Measurements from ENCODE around the gene KNG1.
"Not testable (repeated sequence)": the region's sequence is repeated elsewhere in the genome, so short reads cannot be mapped to it uniquely, and the experiment has no call there.

KNG1 gene

DNA sequence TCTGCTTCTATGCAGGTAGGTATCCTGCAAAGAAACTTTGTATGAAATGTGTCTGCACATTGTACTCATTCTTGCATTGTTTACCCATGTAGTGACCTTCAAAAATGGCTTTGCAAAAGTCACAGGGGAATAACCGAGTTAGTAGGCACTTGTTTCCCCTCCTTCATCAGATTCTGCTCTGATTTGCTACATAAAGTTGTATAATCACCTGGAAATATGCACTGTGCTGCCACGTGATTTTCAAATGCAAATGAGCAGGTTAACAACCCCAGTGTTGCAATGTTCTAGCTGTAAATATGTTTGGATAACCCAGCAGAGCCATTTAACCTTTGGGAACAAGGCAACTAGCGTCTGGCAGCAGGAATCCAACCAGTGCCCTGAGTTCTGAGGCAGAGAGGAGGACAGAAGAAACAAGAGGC lies at the start of gene KNG1:
Gene KNG1, plus strand, starts transcription at position 321 of the 419 bp plus-strand sequence. CDS start 184 bp downstream, outside the sequence.
- in situ Hi-C loops (cut with MboI; ENCODE audit: low sequenced_read_pairs), result no loop called here

- in situ Hi-C loops (cut with MboI; ENCODE audit: low sequenced_read_pairs), result no loop called here
These were observed 48.7 kb upstream of the KNG1 start for GRCh38 chr3:186668426-186668825.

- in situ Hi-C loops (cut with MboI; ENCODE audit: low sequenced_read_pairs), result no loop called here
These were observed 47.6 kb upstream of the KNG1 start for GRCh38 chr3:186669378-186670084.

- in situ Hi-C loops (cut with MboI; ENCODE audit: low sequenced_read_pairs), result no loop called here
These were observed 47.0 kb upstream of the KNG1 start for GRCh38 chr3:186670155-186670554.

- in situ Hi-C loops (cut with MboI; ENCODE audit: low sequenced_read_pairs), result no loop called here
These were observed 46.1 kb upstream of the KNG1 start for GRCh38 chr3:186671051-186671450.

- in situ Hi-C loops (cut with MboI; ENCODE audit: low sequenced_read_pairs), result no loop called here
These were observed 38.6 kb upstream of the KNG1 start for GRCh38 chr3:186678604-186679003.

DNA sequence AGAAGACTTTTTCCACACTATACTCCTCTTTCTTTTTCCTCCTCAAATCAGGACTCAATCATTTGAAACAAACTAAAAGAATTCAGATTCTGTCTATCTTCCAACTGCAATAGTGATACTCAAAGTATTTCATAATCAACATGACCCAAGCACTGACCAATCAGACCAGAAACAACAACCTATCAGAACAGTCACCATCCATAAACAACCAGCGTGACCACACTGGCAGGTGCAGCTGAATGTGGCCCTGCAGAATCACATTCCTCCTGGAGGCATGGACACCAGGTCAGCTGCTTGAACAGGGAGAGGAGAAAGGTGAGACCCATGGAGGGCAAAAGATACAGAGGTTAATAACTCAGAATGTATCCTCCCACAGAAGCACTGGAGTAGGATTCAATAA lies 38.0 kb upstream of the KNG1 start:
- in situ Hi-C loops (cut with MboI; ENCODE audit: low sequenced_read_pairs), result no loop called here

DNA sequence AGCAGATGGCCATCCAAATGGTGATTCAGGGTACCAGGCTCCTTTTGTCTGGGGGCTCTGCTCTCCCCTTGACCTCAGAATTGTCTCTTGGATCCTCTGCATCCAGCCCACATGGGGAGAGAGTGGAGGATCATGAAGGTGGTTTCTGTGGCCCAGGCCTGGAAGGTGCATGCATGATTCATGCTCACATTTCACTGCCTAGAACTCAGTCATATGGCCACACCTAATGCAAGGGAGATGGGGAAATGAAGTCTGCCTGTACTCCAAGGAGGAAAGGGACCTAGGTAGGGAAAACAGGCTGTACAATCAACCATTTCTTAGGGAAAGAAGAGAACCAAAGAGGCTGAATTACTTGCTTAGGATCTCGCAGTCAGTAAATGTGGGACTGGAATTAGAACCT lies 36.3 kb upstream of the KNG1 start:
- in situ Hi-C loops (cut with MboI; ENCODE audit: low sequenced_read_pairs), result no loop called here

DNA sequence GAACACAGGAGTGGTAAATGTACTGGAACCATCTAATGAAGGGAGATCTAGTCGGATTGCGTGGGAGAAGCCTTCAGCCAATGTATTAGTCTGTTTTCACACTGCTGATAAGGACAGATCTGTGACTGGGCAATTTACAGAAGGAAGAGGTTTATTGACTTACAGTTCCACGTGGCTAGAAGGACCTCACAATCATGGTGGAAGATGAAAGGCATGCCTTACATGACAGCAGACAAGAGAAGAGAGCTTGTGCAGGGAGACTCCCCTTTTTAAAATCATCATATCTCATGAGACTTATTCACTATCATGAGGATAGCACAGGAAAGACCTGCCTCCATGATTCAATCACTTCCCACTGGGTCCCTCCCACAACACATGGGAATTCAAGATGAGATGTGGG lies 34.3 kb upstream of the KNG1 start:
- in situ Hi-C loops (cut with MboI; ENCODE audit: low sequenced_read_pairs), result no loop called here

- in situ Hi-C loops (cut with MboI; ENCODE audit: low sequenced_read_pairs), result no loop called here
These were observed 33.2 kb upstream of the KNG1 start for GRCh38 chr3:186683979-186684378.

DNA sequence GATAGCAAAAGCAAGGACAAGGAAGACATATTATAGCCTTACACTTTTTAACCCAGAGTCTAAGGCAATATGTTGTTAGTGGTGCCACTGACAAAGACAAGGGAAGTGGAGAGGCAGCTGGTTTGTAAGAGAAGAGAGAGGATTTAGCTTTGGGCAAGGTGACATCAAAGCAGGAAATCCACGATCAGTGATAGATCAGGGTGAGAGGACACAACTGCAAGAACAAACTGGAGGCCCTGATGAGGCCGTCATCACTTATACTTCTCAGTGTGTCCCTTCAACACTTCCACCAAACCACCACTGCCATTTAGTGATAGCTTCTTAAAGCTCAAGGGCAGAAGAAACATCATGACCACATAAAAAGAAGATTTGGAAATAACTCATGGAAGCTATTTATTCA lies 30.7 kb upstream of the KNG1 start:
- in situ Hi-C loops (cut with MboI; ENCODE audit: low sequenced_read_pairs), result not testable (repeated sequence)

- in situ Hi-C loops (cut with MboI; ENCODE audit: low sequenced_read_pairs), result no loop called here
These were observed 30.0 kb upstream of the KNG1 start for GRCh38 chr3:186687120-186687651.

DNA sequence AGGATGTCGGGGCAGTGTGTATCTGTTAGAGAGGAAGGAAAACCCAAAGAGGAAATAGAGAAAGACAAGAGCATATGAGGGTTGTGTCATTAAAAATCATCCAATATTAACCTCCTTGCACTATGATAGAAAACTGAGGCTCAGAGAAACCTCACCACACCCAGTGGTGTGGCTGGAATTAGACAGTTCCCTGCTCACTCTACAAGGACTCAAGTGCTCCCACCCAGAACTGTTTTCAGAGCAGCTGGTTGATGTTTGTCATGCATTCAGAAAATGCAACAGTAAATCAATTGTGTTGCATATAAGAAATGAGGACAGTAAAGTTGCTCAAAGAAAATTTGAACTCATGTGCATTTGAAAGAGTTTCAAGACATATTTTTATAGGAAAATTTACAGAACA lies 26.9 kb upstream of the KNG1 start:
- in situ Hi-C loops (cut with MboI; ENCODE audit: low sequenced_read_pairs), result not testable (repeated sequence)

- in situ Hi-C loops (cut with MboI; ENCODE audit: low sequenced_read_pairs), result no loop called here
These were observed 25.5 kb upstream of the KNG1 start for GRCh38 chr3:186691676-186692075.

DNA sequence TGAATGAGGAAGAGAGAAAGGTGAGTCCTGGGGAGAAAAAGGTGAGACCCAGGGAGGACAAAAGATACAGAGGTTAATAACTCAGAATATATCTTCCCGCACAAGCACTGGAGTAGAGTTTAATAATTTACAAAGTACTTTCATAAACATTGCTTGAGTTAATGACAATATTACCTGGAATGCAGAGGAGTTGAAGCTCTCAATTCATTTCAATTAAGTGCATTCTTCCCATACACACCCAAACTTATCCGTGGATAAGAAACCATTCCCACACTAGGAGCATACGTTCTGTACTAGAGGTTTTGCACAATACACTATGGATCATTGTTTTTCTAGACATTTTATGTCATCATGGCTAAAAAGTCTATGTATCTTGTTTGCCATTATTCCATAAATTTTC lies 23.3 kb upstream of the KNG1 start:
- in situ Hi-C loops (cut with MboI; ENCODE audit: low sequenced_read_pairs), result no loop called here

- in situ Hi-C loops (cut with MboI; ENCODE audit: low sequenced_read_pairs), result no loop called here
These were observed 22.7 kb upstream of the KNG1 start for GRCh38 chr3:186694288-186695032.

GRCh38 chr3:186696522-186696921 lies 20.6 kb upstream of the KNG1 start:
- in situ Hi-C loops (cut with MboI; ENCODE audit: low sequenced_read_pairs), result no loop called here

DNA sequence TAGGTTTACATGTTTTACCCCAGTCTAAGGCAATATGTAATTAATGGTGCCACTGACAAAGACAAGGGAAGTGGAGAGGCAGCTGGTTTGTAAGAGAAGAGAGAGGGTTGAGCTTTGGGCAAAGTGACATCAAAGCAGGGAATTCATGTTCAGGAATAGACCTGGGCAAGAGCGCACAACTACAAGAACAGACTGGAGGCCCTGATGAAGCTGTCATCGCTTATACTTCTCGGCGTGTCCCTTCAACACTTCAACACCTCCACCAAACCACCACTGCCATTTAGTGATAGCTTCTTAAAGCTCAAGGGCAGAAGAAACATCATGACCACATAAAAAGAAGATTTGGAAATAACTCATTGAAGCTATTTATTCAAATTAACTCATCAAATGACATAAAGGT lies 19.6 kb upstream of the KNG1 start:
- in situ Hi-C loops (cut with MboI; ENCODE audit: low sequenced_read_pairs), result no loop called here

DNA sequence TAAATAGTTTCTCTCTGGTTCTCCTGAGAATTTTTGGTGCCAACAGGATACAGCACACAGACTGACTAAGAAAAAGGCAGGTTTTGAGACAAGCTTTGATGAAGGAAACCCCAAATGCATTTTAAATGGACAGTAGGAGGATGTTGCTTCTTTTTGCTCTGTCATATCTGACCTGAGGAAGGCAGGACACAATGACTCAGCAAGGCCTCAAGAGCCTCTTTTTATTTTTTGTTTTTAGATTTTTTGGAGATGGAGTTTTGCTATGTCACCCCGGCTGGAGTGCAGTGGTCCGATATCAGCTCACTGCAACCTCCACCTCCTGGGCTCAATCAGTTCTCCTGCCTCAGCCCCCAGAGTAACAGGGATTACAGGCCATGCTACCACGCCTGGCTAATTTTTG lies 16.9 kb upstream of the KNG1 start:
- in situ Hi-C loops (cut with MboI; ENCODE audit: low sequenced_read_pairs), result no loop called here

DNA sequence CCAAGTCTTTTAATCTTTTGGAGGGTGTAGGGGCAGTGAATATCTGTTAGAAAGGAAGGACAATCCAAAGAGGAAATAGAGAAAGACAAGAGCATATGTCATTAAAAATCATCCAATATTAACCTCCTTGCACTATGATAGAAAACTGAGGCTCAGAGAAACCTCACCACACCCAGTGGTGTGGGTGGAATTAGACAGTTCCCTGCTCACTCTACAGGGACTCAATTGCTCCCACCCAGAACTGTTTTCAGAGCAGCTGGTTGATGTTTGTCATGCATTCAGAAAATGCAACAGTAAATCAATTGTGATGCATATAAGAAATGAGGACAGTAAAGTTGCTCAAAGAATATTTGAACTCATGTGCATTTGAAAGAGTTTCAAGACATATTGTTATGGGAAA lies 14.7 kb upstream of the KNG1 start:
- in situ Hi-C loops (cut with MboI; ENCODE audit: low sequenced_read_pairs), result not testable (repeated sequence)

- in situ Hi-C loops (cut with MboI; ENCODE audit: low sequenced_read_pairs), result no loop called here
These were observed 11.0 kb upstream of the KNG1 start for GRCh38 chr3:186705882-186706780.
